Naive thymus-derived CD4-positive, alpha-beta T cell (primary cell): ENCODE measurements around the gene NME7. TPM values are rescaled to one million over a fixed set of nuclear protein-coding genes. Genes with fewer than 3 reads are reported as not detected.
"Not testable (repeated sequence)": the region's sequence is repeated elsewhere in the genome, so short reads cannot be mapped to it uniquely, and the experiment has no call there.

Experiments
- ATAC-seq: fragments of 150-1000 bp; cut with Tn5 transposase; 2 replicates; pipeline ENCODE4 v1.10.0; 2021; ENCODE audit warnings: mild to moderate bottlenecking, moderate library complexity
- CTCF ChIA-PET: fragments of 350-600 bp; sonication (Branson Sonifier 250); formaldehyde crosslinking; loops from one replicate; lab custom pipeline; 2021; ENCODE audit warnings: antibody characterized with exemption; lab: Charles Lee
- POLR2A ChIA-PET: fragments of 350-600 bp; sonication (Branson Sonifier 250); formaldehyde crosslinking; loops from one replicate; lab custom pipeline; 2021; ENCODE audit warnings: antibody characterized with exemption, inconsistent platforms; lab: Charles Lee
- DNase-seq, 9 donors: peaks; one replicate each; pipeline versions ENCODE4 v3.0.0 to v3.0.0-alpha.2; 2020 to 2022; ENCODE audit warnings: mixed read lengths in 1 of 9
- H3K27ac ChIP-seq: one replicate; pipeline ENCODE4 v1.7.0; 2013; ENCODE audit warnings: mild to moderate bottlenecking, low read depth, low read length, moderate library complexity
- H3K27me3 ChIP-seq, 2 donors: one replicate each; pipeline ENCODE4 v1.7.0; 2013; ENCODE audit warnings: low read length in 2 of 2, mild to moderate bottlenecking in 2 of 2, moderate library complexity in 2 of 2; ENCODE audit not compliant: control insufficient read depth in 2 of 2, insufficient read depth in 2 of 2
- H3K36me3 ChIP-seq, 3 experiments: 1 replicate in 2 of 3; 2 replicates in 1 of 3; pipeline ENCODE4 v1.7.0; 2013; ENCODE audit warnings: low read length in 3 of 3, mild to moderate bottlenecking in 3 of 3, moderate library complexity in 1 of 3; ENCODE audit not compliant: insufficient read depth in 3 of 3, control insufficient read depth in 2 of 3
- H3K4me1 ChIP-seq, 2 donors: one replicate each; pipeline ENCODE4 v1.7.0; 2013; ENCODE audit warnings: low read length in 2 of 2, mild to moderate bottlenecking in 2 of 2, moderate library complexity in 1 of 2; ENCODE audit not compliant: control insufficient read depth in 2 of 2, insufficient read depth in 2 of 2
- H3K4me3 ChIP-seq: 2 replicates; pipeline ENCODE4 v1.7.0; 2013; ENCODE audit warnings: mild to moderate bottlenecking, low read length
- H3K9me3 ChIP-seq, 3 experiments: 1 replicate in 2 of 3; 2 replicates in 1 of 3; pipeline ENCODE4 v1.7.0; 2013; ENCODE audit warnings: low read length in 3 of 3; ENCODE audit not compliant: control insufficient read depth in 2 of 3
- H3K27ac Mint-ChIP-seq, 9 donors: one replicate each; pipeline ENCODE4 v1.8.0; 2020 to 2022; ENCODE audit warnings: mixed read lengths in 9 of 9, mild to moderate bottlenecking in 8 of 9, moderate library complexity in 5 of 9, inconsistent platforms in 2 of 9
- H3K27me3 Mint-ChIP-seq, 5 donors: one replicate each; pipeline ENCODE4 v1.8.0; 2021 to 2022; ENCODE audit warnings: mixed read lengths in 5 of 5, mild to moderate bottlenecking in 1 of 5
- H3K36me3 Mint-ChIP-seq, 5 donors: one replicate each; pipeline ENCODE4 v1.8.0; 2020 to 2022; ENCODE audit warnings: mixed read lengths in 5 of 5, mild to moderate bottlenecking in 3 of 5, inconsistent platforms in 1 of 5
- H3K4me1 Mint-ChIP-seq, 7 donors: one replicate each; pipeline ENCODE4 v1.8.0; 2020 to 2022; ENCODE audit warnings: mixed read lengths in 7 of 7, mild to moderate bottlenecking in 3 of 7, inconsistent platforms in 1 of 7
- H3K4me3 Mint-ChIP-seq, 10 donors: one replicate each; pipeline ENCODE4 v1.8.0; 2020 to 2022; ENCODE audit warnings: mild to moderate bottlenecking in 10 of 10, mixed read lengths in 10 of 10, moderate library complexity in 6 of 10, inconsistent platforms in 2 of 10
- H3K9me3 Mint-ChIP-seq, 11 donors: one replicate each; pipeline ENCODE4 v1.8.0; 2020 to 2022; ENCODE audit warnings: mixed read lengths in 11 of 11, mild to moderate bottlenecking in 4 of 11, inconsistent platforms in 1 of 11, moderate library complexity in 1 of 11
- intact Hi-C, 2 donors: fragments of 100-400 bp; cut with micrococcal nuclease; formaldehyde crosslinking; loops; one replicate each; pipeline ENCODE4 v1.15.1; 2023
- polyA plus RNA-seq, 2 donors: library from polyadenylated mRNA; unstranded; fragments of 300-500 nt; fragmentation: Illumina TruSeq; gene quantifications; one replicate each; pipeline ENCODE4 v1.2.3, GENCODE V29; 2021
- total RNA-seq, 6 experiments: library from RNA in 5 of 6; stranded (reverse) in 5 of 6; gene quantifications; 1 replicate in 5 of 6; 2 replicates in 1 of 6; pipeline ENCODE4 v1.2.3 and lab custom pipeline; 2021 to 2026

The NME7 gene
- total and polyA plus RNA-seq, 7 experiments from 2014 or later, result 8.6 to 18.6 (median 12.9) TPM

DNA sequence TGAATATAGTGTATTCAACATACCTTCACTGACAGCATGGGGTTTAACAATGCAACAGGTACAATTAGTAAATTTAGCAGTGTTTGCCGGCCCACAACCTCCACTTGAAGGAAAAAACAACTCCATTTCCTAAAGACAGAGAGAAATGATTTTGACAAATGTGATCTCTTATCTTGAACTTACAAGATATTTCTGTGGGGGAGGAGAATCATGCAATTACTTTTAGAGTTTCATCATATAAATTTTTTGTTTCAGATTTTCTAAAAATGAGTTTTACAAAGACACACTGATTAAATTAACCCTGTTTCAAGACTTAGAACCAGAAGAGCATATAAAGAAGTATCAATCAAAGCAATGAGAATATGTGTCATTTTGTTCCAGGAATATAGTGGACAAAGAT lies 80.3 kb downstream of the NME7 start:
- ChIA-PET CTCF (no interaction called here), POLR2A (no interaction called here)
- H3K36me3 Mint-ChIP-seq, result peaks cover 18 to 61% (median 43%) of the 10 kb centered on the region in 5 donors
- H3K27ac Mint-ChIP-seq, result no peak overlapping the region
- no peak overlapping the region for H3K4me3 Mint-ChIP-seq
- peaks cover 0 to 2% (median 0%) of the 10 kb centered on the region in 7 donors for H3K4me1 Mint-ChIP-seq
- H3K27me3 Mint-ChIP-seq, result no peaks in the 10 kb centered on the region
- H3K4me3 ChIP-seq, result no peak overlapping the region
- intact Hi-C loops, result no loop called here
- no peak for DNase-seq
- H3K4me1 ChIP-seq, result no peaks in the 10 kb centered on the region
- H3K9me3 ChIP-seq, result no peaks in the 10 kb centered on the region
- H3K36me3 ChIP-seq, result no peaks in the 10 kb centered on the region
- no peaks in the 10 kb centered on the region for H3K27me3 ChIP-seq
- H3K9me3 Mint-ChIP-seq, result peaks cover 7 to 30% (median 17%) of the 10 kb centered on the region in 11 donors
- no peak for ATAC-seq
- no peak overlapping the region for H3K27ac ChIP-seq

DNA sequence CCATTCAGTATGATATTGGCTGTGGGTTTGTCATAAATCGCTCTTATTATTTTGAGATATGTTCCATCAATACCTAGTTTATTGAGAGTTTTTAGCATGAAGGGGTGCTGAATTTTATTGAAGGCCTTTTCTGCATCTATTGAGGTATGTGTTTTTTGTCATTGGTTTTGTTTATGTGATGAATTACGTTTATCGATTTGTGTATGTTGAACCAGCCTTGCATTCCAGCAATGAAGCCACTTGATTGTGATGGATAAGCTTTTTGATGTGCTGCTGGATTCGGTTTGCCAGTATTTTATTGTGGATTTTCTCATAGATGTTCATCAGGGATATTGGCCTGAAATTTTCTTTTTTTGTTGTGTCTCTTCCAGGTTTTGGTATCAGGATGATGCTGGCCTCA lies 86.0 kb downstream of the NME7 start:
- H3K27me3 Mint-ChIP-seq, POLR2A ChIA-PET, H3K4me1 ChIP-seq, H3K27ac Mint-ChIP-seq, H3K9me3 ChIP-seq, H3K4me3 Mint-ChIP-seq, DNase-seq, ATAC-seq, H3K27ac ChIP-seq, H3K36me3 ChIP-seq, H3K27me3 ChIP-seq, H3K4me1 Mint-ChIP-seq, intact Hi-C loops, CTCF ChIA-PET, H3K4me3 ChIP-seq: not testable (repeated sequence)
- peaks cover 22 to 44% (median 38%) of the 10 kb centered on the region in 5 donors for H3K36me3 Mint-ChIP-seq
- peaks cover 11 to 74% (median 36%) of the 10 kb centered on the region in 11 donors for H3K9me3 Mint-ChIP-seq

DNA sequence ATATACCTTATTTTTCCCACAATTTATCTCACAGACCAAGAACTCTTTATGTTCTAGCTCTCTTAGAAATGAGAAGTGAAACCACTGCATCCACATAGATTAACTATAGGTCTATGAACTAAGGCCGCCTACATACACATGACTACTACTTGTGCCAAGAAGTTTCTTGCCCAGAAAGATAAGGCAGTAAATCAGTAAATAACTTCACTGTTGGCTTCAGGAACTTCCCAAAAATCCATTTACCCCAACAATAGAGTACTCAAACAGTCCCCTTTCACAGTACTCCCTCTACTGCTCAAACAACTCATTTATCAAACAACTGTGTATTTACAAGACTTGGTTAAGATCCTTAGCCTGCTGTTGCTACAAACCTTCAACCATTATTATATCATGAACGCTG lies 96.5 kb downstream of the NME7 start:
- CTCF ChIA-PET, result no interaction called here
- H3K27me3 Mint-ChIP-seq, result no peaks in the 10 kb centered on the region
- no peak overlapping the region for H3K27ac Mint-ChIP-seq
- peaks cover 0 to 26% (median 5%) of the 10 kb centered on the region in 11 donors for H3K9me3 Mint-ChIP-seq
- H3K27me3 ChIP-seq, result no peaks in the 10 kb centered on the region
- H3K36me3 Mint-ChIP-seq, result peaks cover 0 to 18% (median 1%) of the 10 kb centered on the region in 5 donors
- H3K4me3 Mint-ChIP-seq, result no peak overlapping the region
- no peaks in the 10 kb centered on the region for H3K36me3 ChIP-seq
- H3K4me1 ChIP-seq, result no peaks in the 10 kb centered on the region
- POLR2A ChIA-PET, result no interaction called here
- intact Hi-C loops, result no loop called here
- H3K4me1 Mint-ChIP-seq, result peaks cover 0 to 5% (median 0%) of the 10 kb centered on the region in 7 donors
- no peak overlapping the region for H3K27ac ChIP-seq
- H3K4me3 ChIP-seq, result no peak overlapping the region
- peak; percentile 44 for ATAC-seq
- no peaks in the 10 kb centered on the region for H3K9me3 ChIP-seq
- no peak for DNase-seq

DNA sequence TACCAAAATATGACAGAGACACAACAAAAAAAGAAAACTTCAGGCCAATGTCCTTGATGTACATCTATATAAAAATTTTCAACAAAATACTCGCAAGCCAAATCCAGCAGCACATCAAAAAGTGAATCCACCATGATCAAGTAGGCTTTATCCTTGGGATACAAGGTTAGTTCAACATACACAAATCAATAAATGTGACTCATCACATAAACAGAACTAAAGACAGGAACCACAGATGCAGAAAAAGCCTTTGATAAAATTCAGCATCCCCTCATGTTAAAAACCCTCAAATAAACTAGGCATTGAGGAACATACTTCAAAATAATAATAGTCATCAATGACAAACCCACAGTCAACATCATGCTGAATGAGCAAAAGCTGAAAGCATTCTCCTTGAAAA lies 101.5 kb downstream of the NME7 start:
- Mint-ChIP-seq H3K27me3 (no peaks in the 10 kb centered on the region), H3K36me3 (peaks cover 9 to 67% (median 37%) of the 10 kb centered on the region in 5 donors), H3K27ac (no peak overlapping the region), H3K4me3 (no peak overlapping the region), H3K9me3 (peaks cover 0 to 62% (median 22%) of the 10 kb centered on the region in 11 donors), H3K4me1 (peaks cover 0 to 1% (median 0%) of the 10 kb centered on the region in 7 donors)
- Histone ChIP-seq H3K4me1 (no peaks in the 10 kb centered on the region), H3K4me3 (no peak overlapping the region), H3K27me3 (no peaks in the 10 kb centered on the region), H3K27ac (no peak overlapping the region), H3K9me3 (no peaks in the 10 kb centered on the region), H3K36me3 (no peaks in the 10 kb centered on the region)
- ChIA-PET POLR2A (no interaction called here), CTCF (no interaction called here)
- ATAC-seq (no peak), DNase-seq (no peak)
- intact Hi-C loops, result no loop called here

DNA sequence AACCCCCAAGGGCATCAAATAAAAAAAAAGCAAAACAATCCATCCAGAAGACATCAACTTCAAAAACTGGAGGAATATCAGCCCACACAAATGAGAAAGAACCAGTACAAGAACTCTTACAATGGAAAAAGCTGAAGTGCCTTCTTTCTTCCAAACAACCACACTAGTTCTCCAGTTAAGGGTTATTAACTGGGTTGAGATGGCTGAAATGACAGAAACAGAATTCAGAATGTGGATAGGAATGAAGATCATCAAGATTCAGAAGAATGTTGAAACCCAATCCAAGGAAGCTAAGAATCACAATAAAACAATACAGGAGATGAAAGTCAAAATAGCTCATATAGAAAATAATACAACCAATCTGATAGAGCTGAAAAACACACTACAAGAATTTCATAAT lies 104.5 kb downstream of the NME7 start:
- Histone ChIP-seq H3K9me3 (peaks cover 0 to under 1% (median 0%) of the 10 kb centered on the region in 3 experiments), H3K4me3 (no peak overlapping the region), H3K36me3 (no peaks in the 10 kb centered on the region), H3K4me1 (no peaks in the 10 kb centered on the region), H3K27ac (no peak overlapping the region), H3K27me3 (no peaks in the 10 kb centered on the region)
- Mint-ChIP-seq H3K27me3 (no peaks in the 10 kb centered on the region), H3K27ac (no peak overlapping the region), H3K4me1 (peaks cover 0 to 1% (median 0%) of the 10 kb centered on the region in 7 donors), H3K9me3 (peaks cover 0 to 78% (median 24%) of the 10 kb centered on the region in 11 donors), H3K4me3 (no peak overlapping the region), H3K36me3 (peaks cover 9 to 91% (median 47%) of the 10 kb centered on the region in 5 donors)
- CTCF ChIA-PET, result no interaction called here
- intact Hi-C loops, result no loop called here
- POLR2A ChIA-PET, result no interaction called here
- ATAC-seq (no peak), DNase-seq (no peak)

DNA sequence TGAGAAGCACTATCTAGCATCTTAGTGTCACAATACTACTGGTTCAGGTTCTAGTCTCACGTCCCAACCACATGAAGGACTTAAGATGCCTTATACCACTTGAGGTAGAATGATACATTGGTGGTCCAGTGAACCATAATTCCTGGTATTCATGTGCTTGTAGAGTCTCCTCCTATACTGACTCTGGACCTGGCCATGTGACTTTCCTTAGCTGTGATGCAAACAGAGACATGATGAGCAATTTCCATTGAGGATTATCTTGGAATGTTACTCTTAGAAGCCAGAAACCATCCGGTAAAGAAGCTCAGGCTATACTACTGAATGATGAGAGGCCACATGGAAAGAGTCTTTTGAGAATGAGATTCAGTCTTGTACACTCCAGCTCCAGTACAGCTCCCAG lies 105.7 kb downstream of the NME7 start:
- DNase-seq, result no peak
- Histone ChIP-seq H3K4me1 (no peaks in the 10 kb centered on the region), H3K9me3 (peaks cover 0 to 3% (median 0%) of the 10 kb centered on the region in 3 experiments), H3K27me3 (no peaks in the 10 kb centered on the region), H3K4me3 (no peak overlapping the region), H3K36me3 (no peaks in the 10 kb centered on the region), H3K27ac (no peak overlapping the region)
- peaks cover 9 to 88% (median 47%) of the 10 kb centered on the region in 5 donors for H3K36me3 Mint-ChIP-seq
- no peak overlapping the region for H3K27ac Mint-ChIP-seq
- H3K9me3 Mint-ChIP-seq, result peaks cover 0 to 76% (median 29%) of the 10 kb centered on the region in 11 donors
- ChIA-PET POLR2A (no interaction called here), CTCF (no interaction called here)
- no peaks in the 10 kb centered on the region for H3K27me3 Mint-ChIP-seq
- intact Hi-C loops, result no loop called here
- H3K4me3 Mint-ChIP-seq, result no peak overlapping the region
- peaks cover 0 to 1% (median 0%) of the 10 kb centered on the region in 7 donors for H3K4me1 Mint-ChIP-seq
- ATAC-seq, result no peak

DNA sequence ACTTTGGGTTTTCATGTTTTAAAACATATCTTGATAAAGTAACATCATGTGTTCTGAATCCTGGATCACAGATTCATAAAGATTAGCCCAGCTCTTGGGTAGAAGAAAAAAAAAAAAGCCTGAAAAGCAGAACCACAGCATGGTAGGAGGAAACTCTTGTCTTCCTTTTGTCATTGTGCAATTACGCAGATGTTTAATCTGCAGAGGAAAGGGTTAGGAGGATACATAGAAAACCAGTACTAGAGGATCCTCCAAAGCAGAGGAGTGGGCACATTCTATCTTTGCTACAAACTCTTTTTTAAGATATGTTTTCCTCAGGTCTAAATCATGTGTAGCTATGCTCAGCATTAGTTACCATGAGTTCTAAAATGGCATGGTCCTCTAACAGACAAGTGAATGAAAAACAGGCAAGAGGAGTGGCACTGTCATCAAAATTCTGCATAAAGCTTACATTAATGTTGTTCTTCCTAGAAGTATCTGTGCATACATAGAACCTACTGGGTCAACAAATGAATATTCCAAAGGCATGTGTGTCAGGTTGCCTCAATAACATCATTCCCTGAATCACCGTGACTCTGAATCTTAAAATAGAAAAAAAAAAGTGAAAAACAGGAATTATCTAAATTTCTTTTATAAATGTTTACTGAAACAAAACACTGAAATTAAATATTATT lies 107.0 kb downstream of the NME7 start:
- Mint-ChIP-seq H3K4me1 (peaks cover 0 to 1% (median 0%) of the 10 kb centered on the region in 7 donors), H3K9me3 (peaks cover 0 to 67% (median 26%) of the 10 kb centered on the region in 11 donors), H3K27me3 (no peaks in the 10 kb centered on the region), H3K36me3 (peaks cover 9 to 80% (median 41%) of the 10 kb centered on the region in 5 donors), H3K4me3 (no peak overlapping the region), H3K27ac (no peak overlapping the region)
- H3K4me3 ChIP-seq, result no peak overlapping the region
- peaks cover 0 to 3% (median 0%) of the 10 kb centered on the region in 3 experiments for H3K9me3 ChIP-seq
- no peaks in the 10 kb centered on the region for H3K27me3 ChIP-seq
- CTCF ChIA-PET, result interaction anchor here (0.9 kb wide), 1 partner anchor 88 kb away, joined by 4 read pairs; no protein-coding TSS in a partner anchor
- H3K36me3 ChIP-seq, result no peaks in the 10 kb centered on the region
- intact Hi-C loops, result no loop called here
- no peak overlapping the region for H3K27ac ChIP-seq
- no peaks in the 10 kb centered on the region for H3K4me1 ChIP-seq
- POLR2A ChIA-PET, result interaction anchor here (0.7 kb wide), 1 partner anchor 545 kb away, joined by 3 read pairs; no protein-coding TSS in a partner anchor
- DNase-seq (no peak), ATAC-seq (peak; percentile 40)
